DMS 273 (cell line): ENCODE measurements around the gene REG4.

Source experiments
- DNase-seq: peaks from one replicate; lab custom pipeline; 2025; ENCODE audit not compliant: unreplicated experiment; lab: John Stamatoyannopoulos, UW

The REG4 gene

DNA sequence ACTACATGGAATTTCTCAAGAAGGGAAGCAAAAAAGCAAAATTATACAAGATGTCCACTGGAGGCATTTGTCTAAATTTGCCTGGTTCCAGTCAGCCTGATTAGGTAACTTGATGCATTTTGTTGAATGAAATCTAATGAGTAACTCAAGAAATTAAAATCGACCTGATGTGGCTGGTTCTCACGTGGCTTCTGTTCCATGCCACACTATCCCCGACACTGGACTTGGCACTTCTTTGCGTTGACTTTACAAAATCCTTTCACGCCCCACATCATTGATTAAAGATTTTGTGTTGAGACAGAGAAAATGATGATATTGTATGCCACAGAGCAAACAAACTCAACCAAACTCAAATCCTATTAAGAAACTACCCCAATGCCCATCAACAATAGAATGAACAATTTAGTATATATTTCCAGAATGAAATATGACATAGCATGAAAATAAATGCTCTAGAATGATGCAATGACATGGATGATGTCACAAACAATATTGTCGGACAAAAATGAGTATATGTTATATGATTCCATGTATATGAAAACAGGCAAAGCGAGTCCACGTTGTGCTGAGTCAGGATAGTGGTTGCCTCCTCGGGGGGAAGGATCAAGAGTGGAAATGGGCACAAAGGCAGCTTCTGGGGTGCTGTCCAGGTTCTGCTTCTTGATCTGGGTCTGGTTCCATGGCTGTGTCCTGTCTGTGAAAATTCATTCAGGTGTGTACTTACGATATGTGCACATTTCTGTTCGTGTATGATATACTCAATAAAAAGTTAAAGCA is 29.6 kb downstream of the REG4 start:
- DNase-seq, result no peak

- peak; percentile 35 for DNase-seq
Observed at GRCh38 chr1:119779869-119780356, 31.3 kb downstream of the REG4 start.

GRCh38 chr1:119778886-119779560 is 32.2 kb downstream of the REG4 start:
- DNase-seq, result no peak

- no peak for DNase-seq
Observed at GRCh38 chr1:119778359-119778758, 32.9 kb downstream of the REG4 start.

DNA sequence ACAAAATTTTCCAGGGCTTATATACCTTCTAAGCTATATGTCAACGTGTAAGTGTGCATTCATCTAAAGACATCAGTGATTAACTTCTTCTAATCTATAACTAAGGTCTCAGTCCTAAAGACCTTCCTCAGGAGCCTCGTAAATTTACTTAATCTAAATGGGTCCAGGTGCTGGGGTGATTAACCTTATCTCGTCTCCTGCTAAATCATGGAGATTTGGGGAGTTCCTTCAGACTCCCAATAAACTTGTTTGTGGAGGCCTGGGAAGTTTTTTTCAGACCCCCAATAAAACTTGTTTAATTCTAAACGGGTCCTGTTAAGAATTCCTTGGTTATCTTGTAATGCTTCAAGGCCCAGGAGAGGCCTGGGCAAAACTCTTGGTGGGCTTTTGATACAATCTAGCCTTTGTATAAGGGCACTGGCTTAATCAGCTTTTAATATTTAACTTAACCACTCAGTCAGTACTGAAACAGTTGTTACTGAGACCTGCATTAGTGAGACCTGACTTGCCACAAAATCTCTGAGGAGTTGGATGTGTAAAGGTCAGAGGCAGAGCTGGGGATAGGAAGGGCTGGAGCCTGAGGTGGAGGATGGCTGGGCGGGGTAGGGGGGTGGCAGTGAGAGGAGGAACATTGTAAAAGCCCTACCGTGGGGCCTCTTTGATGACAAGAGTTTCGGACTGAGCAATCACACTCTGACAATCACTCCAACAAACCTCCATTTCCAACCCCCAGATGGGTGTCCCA is 36.3 kb downstream of the REG4 start:
- DNase-seq, result no peak

DNA sequence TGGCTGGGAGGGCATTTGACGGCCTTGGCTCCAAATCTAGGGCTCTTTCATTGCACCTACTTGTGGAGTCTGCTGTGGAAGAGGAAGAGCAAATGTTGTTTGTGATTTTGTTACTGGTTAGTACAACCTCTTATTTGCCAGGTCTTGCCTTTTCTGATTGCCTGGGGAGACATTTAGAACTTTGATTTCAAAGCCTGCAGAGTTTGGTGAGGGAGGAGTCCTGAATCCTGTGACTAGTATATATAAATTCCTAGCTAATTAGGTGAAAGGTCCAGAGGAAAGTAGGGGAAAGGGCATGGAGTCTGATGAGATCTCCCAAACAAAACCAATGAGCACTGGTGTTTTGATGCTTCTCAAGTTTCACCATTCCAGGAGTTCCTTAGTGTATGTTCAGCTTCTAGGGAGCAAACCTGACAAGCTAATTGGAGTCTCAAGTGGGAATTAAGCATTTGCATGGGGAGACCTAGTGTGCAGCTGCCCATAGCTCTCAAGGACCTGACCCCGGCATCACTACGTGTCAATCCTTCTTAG is 37.5 kb downstream of the REG4 start:
- DNase-seq, result peak; percentile 41

GRCh38 chr1:119772298-119772697 is 39.0 kb downstream of the REG4 start:
- DNase-seq, result no peak

DNA sequence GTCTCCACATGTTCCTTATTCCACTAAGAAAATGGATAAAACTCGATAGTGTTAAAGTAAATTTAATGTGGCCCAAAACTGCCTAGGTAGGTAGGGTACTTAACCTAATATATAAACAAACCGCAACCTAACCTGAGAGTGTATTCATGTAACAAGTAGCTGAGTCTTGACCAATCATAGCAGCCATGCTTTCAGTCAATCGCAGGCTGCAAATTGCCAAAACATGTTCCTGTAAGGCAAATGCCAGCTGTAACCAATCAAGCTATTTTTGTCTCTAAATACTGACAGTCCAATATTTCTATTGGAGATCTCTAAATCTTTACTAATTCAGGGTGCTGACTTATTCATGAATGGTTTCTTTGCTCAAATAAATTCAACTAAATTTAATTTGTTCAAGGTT is 39.5 kb downstream of the REG4 start:
- peak; percentile 23 for DNase-seq

DNA sequence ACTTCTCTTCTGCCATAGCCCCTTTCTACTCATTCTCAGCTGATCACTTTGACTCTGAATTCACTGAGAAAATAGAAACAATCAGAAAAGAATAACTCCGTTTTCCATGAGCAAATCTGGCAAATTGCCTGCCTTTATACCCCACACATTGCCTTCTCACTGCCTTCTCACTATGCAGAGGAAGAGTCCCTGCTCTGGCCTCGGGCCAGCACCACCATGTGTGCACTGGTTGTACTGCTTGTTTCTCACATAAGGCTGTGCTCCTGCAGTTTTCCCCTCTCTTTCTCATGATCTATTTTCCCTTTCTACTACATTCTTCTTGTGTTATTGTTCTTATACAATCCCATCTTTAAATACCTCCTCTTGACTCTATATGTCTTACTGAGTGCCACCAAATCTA is 40.2 kb downstream of the REG4 start:
- peak; percentile 81 for DNase-seq

DNA sequence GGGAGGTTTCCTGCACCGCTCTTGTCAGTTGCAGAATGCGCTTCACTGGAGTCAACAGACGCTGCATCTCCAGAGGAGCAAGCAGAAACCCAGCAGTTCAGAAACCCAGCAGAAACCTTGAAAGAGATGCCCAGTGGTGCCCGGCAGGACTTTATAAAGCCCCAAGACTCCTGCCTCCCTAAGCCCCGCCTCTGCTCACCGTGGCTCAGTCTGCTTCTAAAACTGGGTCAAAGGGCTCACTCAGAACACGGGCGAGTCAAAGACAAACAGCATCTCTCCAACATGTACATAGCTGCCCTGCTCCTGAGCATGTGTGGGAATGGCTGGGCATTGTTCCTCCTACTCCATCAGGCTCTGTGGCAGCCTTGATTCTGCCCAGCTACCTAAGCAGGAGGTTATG is 42.5 kb downstream of the REG4 start, which contains the start of gene HMGCS2:
Gene HMGCS2, minus strand, starts transcription at position 128 of the 400 bp plus-strand sequence. Its CDS starts 61 bp downstream, at position 67.
- DNase-seq, result no peak

DNA sequence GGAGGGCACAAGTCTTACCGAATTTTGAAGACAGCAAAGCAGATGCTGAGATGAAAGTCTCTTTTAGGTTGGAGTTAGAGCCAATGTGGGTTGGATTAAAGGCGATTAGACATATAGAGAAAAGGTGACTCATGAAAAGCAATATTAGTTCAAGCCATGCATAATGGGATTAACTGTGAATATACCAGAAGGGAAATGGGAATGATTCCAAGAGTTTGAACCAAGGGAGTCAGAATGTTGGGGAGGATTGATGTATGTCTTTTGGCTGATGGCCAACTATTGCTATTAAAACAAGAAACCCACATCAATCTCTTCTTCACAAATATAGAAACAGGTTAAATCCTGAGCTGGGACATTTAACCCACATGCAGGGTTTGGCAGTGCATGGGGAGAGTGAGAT is 43.8 kb downstream of the REG4 start:
- peak; percentile 8 for DNase-seq

- no peak for DNase-seq
Observed at GRCh38 chr1:119766374-119766794, 44.9 kb downstream of the REG4 start.

GRCh38 chr1:119764220-119764619 is 47.0 kb downstream of the REG4 start:
- DNase-seq, result no peak

DNA sequence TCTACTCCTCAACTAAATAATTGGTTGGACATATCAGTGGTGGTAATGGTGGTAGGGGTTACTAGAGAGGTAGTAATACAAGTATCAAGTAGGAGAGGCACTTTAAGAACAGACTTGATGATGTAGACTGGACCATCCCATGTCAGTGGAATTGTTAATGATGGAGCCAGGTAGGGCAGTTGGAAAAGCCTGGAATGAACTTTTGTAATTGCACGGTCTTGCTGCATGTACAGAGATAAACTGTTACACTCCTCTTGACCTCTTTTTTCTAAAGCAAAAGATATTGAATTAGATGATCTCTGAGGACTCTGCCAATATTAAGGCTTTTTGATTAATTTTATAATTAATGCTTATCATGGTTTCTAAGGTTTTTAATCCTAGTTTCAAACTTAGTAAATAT is 48.3 kb downstream of the REG4 start:
- no peak for DNase-seq

DNA sequence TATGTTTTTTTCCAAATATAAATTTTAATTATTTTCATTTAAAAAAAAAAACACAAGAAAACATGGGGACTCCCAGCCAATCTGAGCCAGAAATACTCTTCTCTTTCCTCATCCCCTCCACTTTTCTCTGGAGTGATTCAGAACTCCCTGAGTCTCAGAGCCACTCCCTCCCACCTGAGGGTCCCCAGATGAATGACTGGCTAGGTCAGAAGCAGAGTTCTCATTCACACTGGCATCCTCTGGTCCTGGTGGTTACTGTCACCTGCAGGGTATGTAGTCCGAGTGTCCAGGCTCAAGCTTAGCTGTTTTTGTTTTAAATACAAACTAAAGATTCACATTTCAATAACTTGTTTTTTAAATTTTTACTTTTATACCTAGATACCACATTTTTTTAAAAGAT is 48.9 kb downstream of the REG4 start:
- DNase-seq, result no peak

DNA sequence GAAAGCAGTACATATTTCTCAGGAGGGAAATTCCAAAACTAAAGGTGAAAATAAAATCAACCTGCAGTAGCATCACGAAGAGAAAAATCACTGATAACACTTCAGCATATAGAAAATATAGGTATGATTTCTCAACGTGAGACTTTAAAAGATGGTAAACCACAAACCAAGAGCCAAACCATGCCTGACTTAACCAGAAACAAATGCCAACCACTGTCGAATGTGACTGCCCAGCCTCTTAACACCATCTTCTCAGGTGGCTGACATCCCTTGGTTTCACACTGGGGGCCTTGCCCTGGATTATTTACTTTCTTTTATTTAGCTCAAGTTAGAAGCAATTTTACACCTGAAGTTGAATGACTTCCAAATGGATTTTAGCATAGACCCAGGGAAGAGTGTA is 52.7 kb downstream of the REG4 start:
- no peak for DNase-seq

- no peak for DNase-seq
Observed at GRCh38 chr1:119752592-119752991, 58.7 kb downstream of the REG4 start.

DNA sequence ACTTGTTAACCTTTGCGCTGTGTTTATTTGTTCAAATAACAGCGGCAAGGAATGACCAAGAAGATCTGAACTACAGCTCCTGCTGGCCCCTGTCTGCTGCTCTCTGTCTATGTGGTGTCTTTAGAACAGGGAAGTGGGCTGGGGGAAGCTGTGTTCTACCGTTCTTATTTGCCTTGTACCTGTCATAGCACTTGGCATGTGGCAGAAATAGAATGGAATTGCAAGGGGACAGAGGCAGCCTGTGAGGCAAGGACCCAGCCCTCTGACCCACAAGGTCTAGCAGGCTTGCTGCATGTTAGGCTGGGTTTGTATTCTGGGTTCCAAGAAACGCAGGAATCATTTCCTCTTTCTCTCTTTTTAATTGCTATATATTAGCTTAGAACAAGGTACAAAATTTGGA is 63.2 kb downstream of the REG4 start:
- DNase-seq, result no peak

- DNase-seq, result no peak
Observed at GRCh38 chr1:119747451-119747850, 63.8 kb downstream of the REG4 start.

DNA sequence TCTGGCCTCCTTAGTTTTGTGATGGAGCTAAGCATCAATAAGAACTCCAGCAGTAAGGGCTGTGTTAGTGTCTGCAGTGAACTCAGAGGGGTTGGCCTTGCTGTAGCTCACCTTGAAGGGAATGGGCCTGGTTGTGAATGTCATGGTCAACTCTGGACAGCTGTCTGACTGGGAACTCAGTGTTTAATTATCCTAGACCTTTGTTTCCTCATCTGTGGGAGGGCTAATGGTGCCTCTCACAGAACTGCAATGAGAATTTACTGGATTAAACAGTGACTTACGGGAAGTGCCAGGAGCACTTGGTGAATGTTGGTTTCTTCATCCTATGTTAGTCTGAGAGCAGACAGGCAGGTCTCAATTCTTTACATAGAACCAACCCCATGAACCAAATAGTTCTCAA is 66.2 kb downstream of the REG4 start:
- DNase-seq, result no peak

DNA sequence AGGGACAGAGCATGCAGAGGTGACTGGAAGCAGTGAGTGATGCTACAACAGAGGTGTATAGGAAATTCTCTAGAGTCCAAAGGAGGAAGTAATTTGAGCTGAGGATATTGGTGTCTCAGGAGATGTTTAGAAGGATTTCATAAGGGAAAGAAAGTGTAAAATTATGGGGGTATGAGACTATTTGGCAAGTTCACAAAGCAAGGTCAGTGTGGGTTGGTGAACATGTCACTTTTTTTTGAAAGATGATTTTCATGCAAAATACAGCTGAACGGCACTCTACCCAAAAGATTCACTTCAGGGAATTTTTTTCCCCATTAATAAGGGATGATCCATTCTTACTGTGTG is 66.7 kb downstream of the REG4 start:
- DNase-seq, result no peak
